HG03039 (cell line): ENCODE results near the gene MTMR3.
"Not testable (repeated sequence)": the region's sequence is repeated elsewhere in the genome, so short reads cannot be mapped to it uniquely, and the experiment has no call there.

ENCODE experiments used
- ATAC-seq: cut with Tn5 transposase; IDR thresholded peaks from one replicate; pipeline ENCODE4 v1.9.1; 2021; ENCODE audit warnings: mild to moderate bottlenecking, moderate library complexity; ENCODE audit not compliant: unreplicated experiment

The MTMR3 gene

GRCh38 chr22:30045901-30046715 is 163.1 kb downstream of the MTMR3 start:
- no peak for ATAC-seq

- ATAC-seq: no peak
These were observed 163.9 kb downstream of the MTMR3 start for GRCh38 chr22:30046716-30047363.

GRCh38 chr22:30047364-30047738 is 164.4 kb downstream of the MTMR3 start:
- no peak for ATAC-seq

DNA sequence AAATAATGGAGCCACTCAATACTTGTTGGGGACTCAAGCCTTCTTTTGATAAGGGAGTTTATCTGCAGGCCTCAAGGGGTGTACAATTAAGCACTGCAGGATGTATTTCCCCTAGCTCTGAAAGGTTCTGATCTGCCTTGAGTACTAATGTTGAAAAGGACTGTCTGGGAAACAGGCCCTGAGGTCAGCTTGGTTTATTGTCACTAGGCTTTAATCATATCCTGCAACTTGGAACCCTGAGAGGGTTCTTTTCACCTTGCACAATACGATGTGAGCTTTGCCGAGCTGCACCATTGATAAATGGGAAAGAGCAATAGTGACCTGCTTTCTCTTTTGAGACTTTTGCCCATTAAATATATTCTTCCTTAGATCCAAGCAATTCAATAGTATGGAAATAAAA is 165.7 kb downstream of the MTMR3 start:
- ATAC-seq: no peak

- no peak for ATAC-seq
These were observed 171.2 kb downstream of the MTMR3 start for GRCh38 chr22:30054067-30054763.

GRCh38 chr22:30054764-30055069 is 171.7 kb downstream of the MTMR3 start:
- no peak for ATAC-seq

GRCh38 chr22:30056015-30056414 is 173.0 kb downstream of the MTMR3 start:
- no peak for ATAC-seq

- ATAC-seq: no peak
These were observed 174.4 kb downstream of the MTMR3 start for GRCh38 chr22:30057375-30057774.

- ATAC-seq: not testable (repeated sequence)
These were observed 176.5 kb downstream of the MTMR3 start for GRCh38 chr22:30059346-30060020.

DNA sequence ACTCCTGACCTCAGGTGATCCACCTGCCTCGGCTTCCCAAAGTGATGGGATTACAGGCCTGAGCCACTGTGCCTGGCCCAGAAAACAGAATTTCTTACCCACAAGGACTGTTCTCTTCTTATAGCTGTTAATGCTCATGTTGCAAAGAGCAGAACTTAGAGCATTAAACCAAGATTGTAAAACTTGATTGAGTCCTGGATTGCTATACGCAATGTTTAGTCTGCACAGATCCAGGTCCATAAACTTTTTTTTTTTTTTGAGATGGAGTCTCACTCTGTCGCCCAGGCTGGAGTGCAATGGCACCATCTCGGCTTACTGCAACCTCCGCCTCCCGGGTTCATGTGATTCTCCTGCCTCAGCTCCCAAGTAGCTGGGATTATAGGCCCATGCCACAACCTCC is 178.1 kb downstream of the MTMR3 start:
- ATAC-seq: not testable (repeated sequence)

DNA sequence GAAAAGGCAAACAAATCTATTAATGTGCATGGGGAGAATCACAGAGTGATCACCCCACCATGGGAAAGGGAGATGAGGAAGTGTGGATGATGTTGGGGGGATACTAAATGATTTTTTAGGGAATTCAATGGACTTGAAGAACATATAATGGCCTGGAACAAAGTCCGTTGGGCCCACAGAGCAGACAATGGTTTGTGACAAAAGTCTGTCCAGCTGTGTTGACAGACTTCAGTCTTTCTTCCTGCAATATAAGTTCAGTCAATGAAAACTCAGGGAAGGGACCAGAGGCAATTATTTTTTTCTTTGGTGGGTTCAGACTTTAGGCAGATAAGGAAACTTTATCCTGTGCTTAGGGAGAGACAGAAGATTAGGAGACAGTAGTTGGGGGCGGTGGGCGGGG is 179.3 kb downstream of the MTMR3 start:
- no peak for ATAC-seq

GRCh38 chr22:30062950-30063349 is 180.0 kb downstream of the MTMR3 start:
- ATAC-seq: no peak

- ATAC-seq: no peak
These were observed 181.2 kb downstream of the MTMR3 start for GRCh38 chr22:30064172-30064571.

DNA sequence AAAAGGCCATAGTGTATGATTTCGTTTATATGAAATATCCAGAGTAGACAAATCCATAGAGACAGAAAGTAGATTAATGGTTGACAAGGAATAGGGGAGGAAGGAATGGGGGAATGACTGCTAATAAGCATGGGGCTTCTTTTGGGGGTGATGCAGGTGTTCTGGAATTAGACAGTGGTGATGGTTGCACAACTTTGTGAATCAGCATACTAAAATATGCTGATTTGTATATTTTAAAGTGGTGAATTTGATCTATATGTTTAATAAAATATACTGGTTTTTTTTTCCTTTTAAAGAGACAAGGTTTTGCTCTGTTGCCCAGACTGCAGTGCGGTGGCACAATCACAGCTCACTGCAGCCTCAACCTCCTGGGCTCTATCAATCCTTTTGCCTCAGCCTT is 190.8 kb downstream of the MTMR3 start:
- ATAC-seq: no peak

GRCh38 chr22:30074147-30074546 is 191.2 kb downstream of the MTMR3 start:
- no peak for ATAC-seq

GRCh38 chr22:30074994-30075393 is 192.0 kb downstream of the MTMR3 start:
- ATAC-seq: no peak

DNA sequence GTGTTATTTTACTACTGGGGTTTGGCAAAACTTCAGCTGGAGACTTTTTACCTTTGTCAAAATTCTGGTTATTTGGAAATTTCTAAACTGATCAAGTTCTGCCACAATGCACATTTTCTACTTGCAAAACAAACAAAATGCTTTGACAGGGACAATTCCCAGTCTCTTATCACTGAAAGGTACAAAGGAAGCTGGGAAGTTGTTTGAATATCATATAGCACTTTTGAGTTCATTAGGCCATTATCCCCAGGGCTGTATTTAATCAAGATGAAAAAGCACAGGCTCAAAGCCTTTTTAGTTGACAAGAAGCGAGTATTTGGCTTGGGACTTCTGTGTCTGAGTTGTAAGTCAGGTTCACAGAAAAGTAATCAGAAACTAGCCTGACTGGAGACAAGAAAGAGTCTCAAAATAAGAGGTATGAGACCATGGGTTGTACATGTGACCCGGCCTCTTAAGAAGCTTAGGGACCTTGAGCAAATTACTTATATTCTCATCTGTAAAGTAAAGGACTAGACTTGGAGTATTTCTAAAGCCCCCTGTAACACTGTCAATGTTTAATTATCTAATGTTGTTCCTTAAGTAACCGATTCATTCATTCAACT is 194.4 kb downstream of the MTMR3 start:
- ATAC-seq: no peak

DNA sequence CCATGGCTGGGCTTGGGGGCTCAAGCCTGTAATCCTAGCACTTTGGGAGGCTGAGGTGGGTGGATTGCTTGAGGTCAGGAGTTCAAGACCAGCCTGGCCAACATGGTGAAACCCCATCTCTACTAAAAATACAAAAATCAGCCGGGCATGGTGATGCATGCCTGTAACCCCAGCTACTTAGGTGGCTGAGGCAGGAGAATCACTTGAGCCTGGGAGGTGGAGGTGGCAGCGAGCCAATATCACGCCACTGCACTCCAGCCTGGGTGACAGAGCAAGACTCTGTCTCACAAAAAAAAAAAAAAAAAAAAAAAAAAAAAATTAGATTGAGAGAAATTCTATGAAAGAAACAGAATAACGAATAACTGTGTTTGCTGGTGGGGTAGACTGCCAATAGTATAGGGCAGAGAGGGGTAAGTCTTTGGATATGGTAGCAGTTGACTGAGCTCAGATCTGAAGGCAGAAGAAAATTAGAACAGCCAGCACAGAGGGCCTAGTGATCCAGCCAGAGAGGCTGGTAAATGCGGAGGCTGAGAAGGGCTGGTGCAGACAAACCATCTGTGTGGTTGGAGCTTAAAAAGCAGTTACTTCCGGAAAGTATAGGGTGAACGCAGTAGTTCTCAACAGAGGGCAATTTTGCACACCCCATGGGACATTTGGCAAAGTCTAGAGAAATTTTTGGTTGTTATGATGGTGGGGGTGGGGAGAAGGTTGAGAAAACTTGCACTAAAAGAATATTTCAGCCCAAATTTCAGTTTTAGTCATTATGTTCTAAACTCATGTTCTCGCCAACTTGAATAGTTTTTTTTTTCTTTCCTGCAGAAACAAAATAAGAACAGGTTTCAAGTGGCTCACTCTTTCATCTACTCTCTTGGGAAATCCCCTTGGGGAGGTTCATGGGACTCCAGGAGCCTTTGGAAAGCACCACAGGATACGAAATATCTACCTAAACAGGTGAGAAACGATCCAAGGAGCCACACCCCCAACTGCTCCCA is 195.6 kb downstream of the MTMR3 start:
- no peak for ATAC-seq

- ATAC-seq: no peak
These were observed 197.1 kb downstream of the MTMR3 start, which contains the start of gene HORMAD2 for GRCh38 chr22:30079952-30080533. HORMAD2 (plus strand) TSS chr22:30080464; CDS start chr22:30093953, 13,489 bp downstream.
